Progenitor cell of endocrine pancreas (in vitro differentiated cells): ENCODE data around the gene SGCD. TPM values are rescaled to one million over a fixed set of nuclear protein-coding genes. Genes with fewer than 3 reads are reported as not detected.
A peak's percentile ranks its signal among the peaks of the same experiment; 100 is the strongest.

Experiments
- DNase-seq: peaks from one replicate; pipeline ENCODE4 v3.0.0; 2021; ENCODE audit warnings: low spot score; ENCODE audit not compliant: unreplicated experiment
- H3K27ac Mint-ChIP-seq: 2 replicates; pipeline ENCODE4 v1.8.0; 2021; ENCODE audit warnings: mild to moderate bottlenecking, moderate library complexity, mixed read lengths
- H3K27me3 Mint-ChIP-seq: 2 replicates; pipeline ENCODE4 v1.8.0; 2021; ENCODE audit warnings: mixed read lengths
- H3K36me3 Mint-ChIP-seq: 2 replicates; pipeline ENCODE4 v1.8.0; 2022; ENCODE audit warnings: mixed read lengths; ENCODE audit not compliant: insufficient read depth
- H3K4me1 Mint-ChIP-seq: 2 replicates; pipeline ENCODE4 v1.8.0; 2021; ENCODE audit warnings: low read depth, mixed read lengths
- H3K4me3 Mint-ChIP-seq: 2 replicates; pipeline ENCODE4 v1.8.0; 2021; ENCODE audit warnings: low read depth, mild to moderate bottlenecking, moderate library complexity, mixed read lengths
- H3K9me3 Mint-ChIP-seq: 2 replicates; pipeline ENCODE4 v1.8.0; 2021; ENCODE audit warnings: low read depth, mixed read lengths
- CTCF ChIP-seq: fragments of 200-600 bp; sonication (generic); IDR thresholded peaks from one replicate; pipeline ENCODE4 v1.5.0; 2021; ENCODE audit warnings: antibody characterized with exemption, mild to moderate bottlenecking; ENCODE audit not compliant: unreplicated experiment
- total RNA-seq: library from RNA; stranded (reverse); gene quantifications from 2 replicates; pipeline ENCODE4 v1.2.1, GENCODE V29; 2021

Gene SGCD
- total RNA-seq, 1 donor from 2014 or later, result 5.9 TPM

- Mint-ChIP-seq H3K9me3 (peaks cover 7% of the 10 kb centered on the region), H3K4me3 (no peak overlapping the region), H3K27ac (no peak overlapping the region), H3K36me3 (no peaks in the 10 kb centered on the region), H3K27me3 (peaks cover 6% of the 10 kb centered on the region), H3K4me1 (peaks cover 2% of the 10 kb centered on the region)
- DNase-seq, result no peak
- TF ChIP-seq CTCF, result peak; percentile 55
These were observed 489.1 kb downstream of the SGCD start for GRCh38 chr5:156815988-156816599.
